ENCODE data around the gene MTG2.

Gene MTG2

GRCh38 chr20:62246872-62247652, 64.2 kb downstream of the MTG2 start:
- no peak for DNase-seq (ENCODE audit: low read depth)

GRCh38 chr20:62248890-62249560, 66.2 kb downstream of the MTG2 start:
- no peak for DNase-seq (ENCODE audit: low read depth)

GRCh38 chr20:62252342-62252966, 69.6 kb downstream of the MTG2 start:
- DNase-seq (ENCODE audit: low read depth): no peak

Data from T follicular helper cell (primary cell).